ENCODE measurements around the gene IL16.

The IL16 gene

DNA sequence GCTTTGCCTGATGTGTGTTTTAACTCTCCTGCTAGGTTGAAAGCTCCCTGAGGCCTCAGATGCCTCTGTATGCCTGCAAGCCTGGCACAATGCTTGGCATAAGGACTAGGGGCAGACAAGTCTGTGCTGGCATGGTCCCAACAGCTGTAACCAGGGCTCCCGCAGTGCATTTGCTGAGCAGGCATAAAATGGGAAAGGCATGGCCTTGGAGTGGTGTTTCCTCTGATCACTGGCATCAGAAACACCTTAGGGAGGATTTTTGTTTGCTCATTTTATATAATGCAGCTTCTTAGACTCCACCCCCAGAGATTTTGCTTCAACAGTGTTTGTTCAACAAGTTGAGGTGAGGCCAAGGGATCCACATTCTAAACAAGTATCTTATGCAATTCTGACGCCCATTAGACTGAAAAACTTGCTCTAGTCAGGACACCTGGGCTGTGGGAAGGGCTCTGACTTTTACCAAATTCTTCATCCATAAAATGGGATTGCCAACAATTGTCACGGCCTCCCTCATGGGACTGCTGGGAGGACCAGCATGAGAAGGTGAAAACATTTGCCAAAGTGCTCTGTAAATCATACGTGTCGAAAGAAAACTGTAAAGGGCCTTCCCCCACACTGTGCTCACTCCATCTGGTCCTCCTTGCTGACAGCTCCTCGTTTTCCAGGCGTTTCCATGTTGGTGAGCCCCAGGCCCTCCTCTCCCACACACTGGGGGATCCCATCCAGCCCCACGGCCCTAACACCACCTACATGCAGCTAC lies 84.2 kb downstream of the IL16 start:
- DNase-seq = peak in 3 of 42 donors; percentile 9 to 40 (median 27)
- intact Hi-C loops (cut with DNase I) = no loop called here

DNA sequence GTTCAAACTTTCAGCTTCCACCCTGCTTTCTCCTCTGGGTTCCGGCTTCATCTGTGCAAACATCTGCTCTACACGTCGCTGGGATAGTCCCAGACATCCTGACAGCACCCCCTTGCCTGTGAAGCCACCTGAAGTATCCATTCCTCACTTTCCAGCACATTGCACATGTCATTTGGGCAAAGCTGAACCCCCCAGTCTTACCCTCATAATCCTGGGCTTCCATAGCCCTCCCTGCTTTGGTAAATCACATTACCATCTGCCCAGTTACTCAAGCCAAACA lies 84.7 kb downstream of the IL16 start:
- peak in 3 of 42 donors; percentile 1 to 27 (median 4) for DNase-seq
- intact Hi-C loops (cut with DNase I) = no loop called here

DNA sequence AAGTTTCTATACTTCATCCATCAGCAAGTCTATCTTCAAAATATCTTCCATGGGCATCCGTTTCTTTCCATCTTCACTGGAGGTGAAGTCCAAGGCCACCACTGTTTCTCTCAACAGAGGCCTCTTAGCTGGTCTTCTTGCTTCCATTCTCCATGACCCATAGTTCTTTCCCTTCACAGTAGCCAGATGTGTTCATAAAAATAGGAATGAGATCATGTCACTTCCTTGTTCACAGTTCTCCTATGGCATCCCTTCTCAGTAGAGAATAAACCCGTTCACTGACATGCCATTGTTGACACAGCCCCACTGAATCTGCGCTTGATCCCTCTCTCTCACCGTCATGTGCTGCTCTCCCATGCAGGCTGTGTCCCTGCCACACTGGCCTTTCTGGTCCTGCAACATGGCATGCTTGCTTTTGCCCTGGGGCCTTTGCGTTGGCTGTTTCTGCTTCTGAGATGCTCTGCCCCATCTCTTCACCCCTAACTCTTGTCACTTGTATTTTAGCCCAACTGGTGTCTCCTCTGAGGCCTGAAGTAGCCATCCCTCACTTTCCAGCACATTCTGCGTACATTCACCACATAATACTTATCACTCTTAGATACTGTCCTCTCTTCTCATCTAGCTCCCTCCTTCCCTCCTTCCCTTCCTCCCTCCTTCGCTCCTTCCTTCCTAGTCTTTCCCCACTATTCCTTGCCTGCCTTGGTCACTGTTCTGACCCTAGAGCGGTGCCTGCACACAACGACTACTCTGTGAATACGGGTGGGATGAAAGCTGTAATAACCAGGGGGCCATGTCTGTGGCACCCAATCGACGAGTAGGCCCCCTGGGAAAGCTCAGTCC lies 85.3 kb downstream of the IL16 start:
- intact Hi-C loops (cut with DNase I) = no loop called here
- peak in 4 of 42 donors; percentile 6 to 39 (median 12) for DNase-seq

DNA sequence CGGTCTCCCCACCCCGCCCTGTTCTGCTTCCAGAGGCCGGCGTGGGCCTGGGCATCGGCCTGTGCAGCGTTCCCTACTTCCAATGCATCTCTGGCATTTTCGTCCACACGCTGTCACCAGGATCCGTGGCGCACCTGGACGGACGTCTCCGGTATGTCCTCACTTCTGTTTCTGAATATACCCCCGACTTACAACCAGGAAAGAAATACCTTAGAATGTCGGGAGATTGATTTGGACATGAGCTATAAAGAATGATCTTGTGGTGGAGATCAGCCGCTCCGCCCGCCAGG lies 85.9 kb downstream of the IL16 start:
- intact Hi-C loops (cut with DNase I) = no loop called here
- DNase-seq = peak in 4 of 42 donors; percentile 3 to 31 (median 19)

DNA sequence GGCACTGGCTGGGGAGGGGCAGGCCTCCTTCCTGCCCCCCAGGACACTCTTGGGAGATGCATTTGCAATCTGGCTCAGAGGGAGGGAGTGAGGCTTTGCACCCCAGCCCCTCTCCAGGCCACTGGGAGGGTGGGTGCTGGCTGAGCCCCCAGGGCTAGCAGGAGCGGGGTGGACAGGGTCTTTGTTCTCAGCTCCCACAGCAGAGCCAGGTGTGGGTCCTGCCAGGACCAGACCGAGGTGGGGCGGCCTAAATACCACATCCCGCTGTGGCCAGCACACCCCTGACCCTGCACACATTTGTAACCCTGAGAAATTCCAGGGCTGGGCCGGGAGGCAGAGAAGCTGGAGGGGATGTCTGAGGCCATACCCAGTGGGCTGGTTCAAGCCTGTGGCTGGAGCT lies 86.2 kb downstream of the IL16 start:
- peak in 4 of 42 donors; percentile 3 to 13 (median 10) for DNase-seq
- intact Hi-C loops (cut with DNase I) = no loop called here

DNA sequence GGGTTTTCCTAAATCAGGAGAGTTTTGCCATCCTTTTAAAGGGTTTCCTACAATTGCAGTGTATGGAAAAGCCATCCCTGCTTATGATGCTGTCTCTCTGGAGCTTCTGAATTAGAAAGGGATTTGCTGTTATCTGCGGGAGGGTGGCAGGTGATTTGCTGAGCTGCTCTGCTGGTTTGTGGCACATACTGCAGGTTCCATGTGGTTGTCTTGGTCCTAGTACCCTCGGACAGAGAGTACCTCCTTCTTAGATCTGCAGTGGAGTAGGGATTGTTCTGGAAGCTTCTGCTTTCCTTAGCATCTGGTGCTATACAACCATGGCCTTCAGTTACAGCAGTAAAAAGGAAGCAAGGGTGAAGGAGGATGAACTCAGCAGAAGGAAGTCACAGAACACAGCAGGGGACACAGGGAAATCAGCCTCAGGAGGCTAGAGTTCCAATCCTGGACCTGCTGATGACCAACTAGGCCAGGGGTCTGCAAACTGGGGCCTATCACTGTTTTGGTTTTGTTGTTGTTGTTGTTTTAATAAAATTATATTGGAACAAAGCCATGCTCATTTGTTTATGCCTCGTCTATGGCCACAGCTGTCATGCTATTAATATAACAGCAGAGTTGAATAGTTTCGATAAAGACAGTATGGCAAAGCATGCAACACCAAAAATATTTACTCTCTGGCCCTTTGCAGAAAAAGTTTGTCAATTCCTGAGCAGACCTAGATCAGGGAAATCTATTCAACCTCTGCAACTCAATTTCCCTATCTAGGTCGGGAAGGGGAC lies 87.8 kb downstream of the IL16 start:
- peak in 3 of 42 donors; percentile 9 to 23 (median 21) for DNase-seq
- intact Hi-C loops (cut with DNase I) = no loop called here

DNA sequence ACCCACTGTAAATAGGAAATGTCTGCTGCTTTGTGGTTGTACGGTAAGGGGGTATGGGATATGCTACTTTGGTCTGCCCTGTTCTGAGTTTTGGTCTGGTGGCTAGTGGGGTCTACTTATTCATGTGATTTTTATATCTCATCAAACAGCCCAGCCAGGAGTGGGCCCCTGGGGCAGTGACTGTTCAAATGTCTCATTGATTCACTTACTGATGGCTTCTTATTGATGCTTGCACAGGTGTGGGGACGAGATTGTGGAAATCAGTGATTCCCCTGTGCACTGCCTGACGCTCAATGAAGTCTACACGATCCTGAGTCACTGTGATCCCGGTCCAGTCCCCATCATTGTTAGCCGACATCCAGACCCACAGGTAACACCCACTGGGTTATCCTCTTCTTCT lies 88.8 kb downstream of the IL16 start:
- peak in 1 of 42 donors; percentile 14 for DNase-seq
- intact Hi-C loops (cut with DNase I) = no loop called here

DNA sequence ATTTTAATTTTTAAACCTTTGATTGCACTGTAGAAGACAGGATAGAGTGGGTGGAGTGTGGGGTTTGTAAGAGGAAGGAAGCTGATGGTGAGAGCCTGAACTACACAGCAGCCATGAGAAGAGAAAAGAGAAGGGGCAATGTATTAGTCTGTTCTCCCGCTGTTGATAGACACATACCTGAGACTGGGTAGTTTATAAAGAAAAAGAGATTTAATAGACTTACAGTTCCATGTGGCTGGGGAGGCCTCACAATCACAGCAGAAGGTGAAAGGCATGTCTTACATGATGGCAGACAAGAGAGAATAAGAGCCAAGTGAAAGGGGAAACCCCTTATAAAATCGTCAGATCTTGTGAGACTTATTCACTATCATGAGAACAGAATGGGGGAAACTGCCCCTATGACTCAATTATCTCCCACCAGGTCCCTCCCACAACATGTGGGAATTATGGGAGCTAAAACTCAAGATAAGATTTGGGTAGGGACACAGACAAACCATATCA lies 90.0 kb downstream of the IL16 start:
- intact Hi-C loops (cut with DNase I) = no loop called here
- peak in 2 of 42 donors; percentile 12 to 49 for DNase-seq

DNA sequence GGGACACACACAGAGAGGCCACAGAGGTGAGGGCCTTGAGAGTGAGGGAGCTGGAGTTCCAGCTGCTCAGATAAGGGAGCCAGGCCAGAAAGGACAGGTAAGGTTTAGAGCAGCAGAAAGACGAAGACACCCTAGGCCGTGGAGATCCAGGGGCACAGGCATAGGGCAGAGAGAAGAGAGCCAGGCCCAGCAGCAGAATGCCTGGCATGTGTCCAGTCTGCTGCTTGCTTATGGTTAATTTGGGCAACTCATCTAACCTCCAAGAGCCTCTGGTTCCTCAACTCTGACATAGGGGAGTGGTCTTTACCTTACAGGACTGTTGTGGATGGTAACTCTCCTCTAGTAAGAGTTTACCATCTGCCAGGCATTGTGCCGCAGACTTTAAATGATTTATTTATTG lies 91.4 kb downstream of the IL16 start:
- DNase-seq = no peak
- intact Hi-C loops (cut with DNase I) = no loop called here

DNA sequence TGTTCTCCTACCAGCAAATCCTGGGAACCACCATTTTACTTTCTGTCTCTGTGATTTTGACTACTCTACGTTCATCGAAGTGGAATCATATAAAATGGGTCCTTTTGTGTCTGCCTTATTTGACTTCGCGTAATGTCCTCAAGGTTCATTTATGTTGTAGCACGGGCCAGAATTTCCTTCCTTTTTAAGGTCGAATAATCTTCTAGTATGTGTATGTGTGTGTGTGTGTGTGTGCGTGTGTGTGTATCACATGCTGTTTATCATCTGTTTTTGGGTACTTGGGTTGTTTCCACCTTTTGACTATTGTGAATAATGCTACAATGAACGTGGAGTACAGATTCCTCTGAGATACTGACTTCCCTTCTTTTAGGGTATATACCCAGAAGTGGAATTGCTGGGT lies 91.9 kb downstream of the IL16 start:
- intact Hi-C loops (cut with DNase I) = no loop called here
- DNase-seq = no peak

DNA sequence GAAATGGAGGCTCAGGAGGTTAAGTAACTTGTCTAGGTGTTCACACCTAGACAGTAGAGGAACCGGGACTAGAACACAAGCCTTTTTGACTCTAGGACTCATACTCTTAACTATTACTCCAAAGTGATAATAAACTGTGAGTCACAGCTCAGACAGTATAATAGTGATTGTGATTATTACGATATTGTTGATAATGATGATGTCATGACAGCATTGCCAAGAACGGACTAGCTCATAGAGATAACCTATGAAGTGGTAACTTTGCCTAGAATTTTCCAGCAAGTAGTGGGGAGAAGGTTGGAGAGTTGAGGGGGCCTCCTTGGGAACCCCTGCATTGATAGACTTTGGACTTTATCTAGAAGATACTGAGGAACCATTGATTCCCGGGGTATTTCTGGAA lies 93.2 kb downstream of the IL16 start:
- DNase-seq = no peak
- intact Hi-C loops (cut with DNase I) = no loop called here

DNA sequence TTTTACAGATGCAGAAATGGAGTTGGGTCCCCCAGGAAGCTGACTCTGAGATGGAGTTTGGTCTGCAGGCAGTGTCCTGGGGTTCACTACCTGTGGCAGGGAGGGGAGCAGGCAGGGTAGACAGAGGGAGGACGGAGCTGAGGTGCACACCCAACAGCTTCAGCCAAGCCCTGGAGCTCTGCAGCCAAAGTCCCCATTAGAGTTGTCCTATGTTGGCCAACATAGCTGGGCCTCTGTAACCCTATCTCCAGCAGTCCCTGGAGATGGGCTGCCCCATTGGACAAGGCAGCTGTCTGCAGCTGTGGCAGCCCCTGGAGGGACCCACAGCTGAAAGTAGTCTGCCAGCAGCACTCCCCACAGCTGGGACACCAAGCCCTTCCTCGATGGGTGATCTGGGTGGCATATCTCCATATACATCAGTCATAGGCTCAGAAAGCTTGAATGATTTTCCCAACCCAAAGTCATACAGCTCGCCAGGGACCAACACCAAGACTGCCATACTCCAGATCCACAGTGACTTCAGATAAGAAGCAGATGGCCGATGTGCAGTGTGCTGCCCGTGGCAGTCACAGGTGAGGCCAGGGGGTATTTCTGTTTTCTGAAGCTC lies 95.3 kb downstream of the IL16 start:
- intact Hi-C loops (cut with DNase I) = no loop called here
- DNase-seq = no peak

DNA sequence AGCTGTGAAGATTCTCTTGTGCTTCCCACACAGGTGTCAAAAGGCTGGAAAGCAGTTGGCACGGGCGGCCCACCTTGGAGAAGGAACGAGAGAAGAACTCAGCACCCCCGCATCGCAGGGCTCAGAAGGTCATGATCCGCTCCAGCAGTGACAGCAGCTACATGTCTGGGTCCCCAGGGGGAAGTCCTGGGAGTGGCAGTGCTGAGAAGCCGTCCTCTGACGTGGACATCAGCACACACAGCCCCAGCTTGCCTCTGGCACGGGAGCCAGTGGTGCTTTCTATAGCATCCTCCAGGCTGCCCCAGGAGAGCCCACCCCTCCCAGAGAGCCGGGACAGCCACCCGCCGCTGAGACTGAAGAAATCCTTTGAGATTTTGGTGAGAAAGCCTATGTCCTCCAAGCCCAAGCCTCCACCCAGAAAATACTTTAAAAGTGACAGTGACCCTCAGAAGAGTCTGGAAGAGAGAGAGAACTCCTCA lies 95.9 kb downstream of the IL16 start:
- intact Hi-C loops (cut with DNase I) = no loop called here
- peak in 14 of 42 donors; percentile 27 to 73 (median 45) for DNase-seq

DNA sequence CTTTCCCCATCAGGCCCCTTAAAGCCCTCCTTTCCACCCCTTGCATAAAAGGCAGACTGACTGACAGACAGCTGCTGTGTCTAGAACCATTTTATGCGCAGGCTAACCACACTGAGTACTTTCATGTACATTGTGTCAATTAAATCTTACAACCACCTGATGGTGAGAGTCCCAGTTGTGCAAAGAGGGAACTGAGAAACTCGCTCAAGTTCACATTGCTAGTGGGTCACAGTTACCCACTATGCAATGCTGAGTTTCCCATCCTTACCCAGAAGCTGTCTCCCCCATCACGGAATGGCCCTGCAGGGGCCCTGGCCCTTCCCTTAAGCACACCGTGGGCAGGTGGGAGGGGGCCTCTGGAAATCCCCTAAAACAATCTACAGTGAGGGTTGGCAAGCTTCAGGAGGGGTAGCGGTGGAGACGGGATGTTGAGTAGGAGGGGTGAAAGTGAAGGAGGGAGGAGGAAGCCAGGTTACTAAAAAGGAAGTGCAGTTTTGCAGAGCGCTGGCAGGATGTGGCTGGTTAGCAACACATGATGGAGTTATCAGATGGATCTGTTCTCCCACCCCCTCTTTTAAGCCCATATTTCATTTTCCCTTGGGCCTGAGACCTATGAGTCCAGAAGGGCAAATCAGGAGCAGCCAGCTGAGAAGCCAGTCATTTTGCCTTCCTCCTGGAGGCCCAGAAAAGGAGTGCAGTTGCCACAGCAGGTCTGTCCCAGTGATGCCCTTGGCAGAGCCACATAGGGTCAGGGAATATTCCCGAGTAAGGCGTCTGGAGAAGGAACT lies 97.2 kb downstream of the IL16 start:
- peak in 5 of 42 donors; percentile 13 to 45 (median 32) for DNase-seq
- intact Hi-C loops (cut with DNase I) = no loop called here

DNA sequence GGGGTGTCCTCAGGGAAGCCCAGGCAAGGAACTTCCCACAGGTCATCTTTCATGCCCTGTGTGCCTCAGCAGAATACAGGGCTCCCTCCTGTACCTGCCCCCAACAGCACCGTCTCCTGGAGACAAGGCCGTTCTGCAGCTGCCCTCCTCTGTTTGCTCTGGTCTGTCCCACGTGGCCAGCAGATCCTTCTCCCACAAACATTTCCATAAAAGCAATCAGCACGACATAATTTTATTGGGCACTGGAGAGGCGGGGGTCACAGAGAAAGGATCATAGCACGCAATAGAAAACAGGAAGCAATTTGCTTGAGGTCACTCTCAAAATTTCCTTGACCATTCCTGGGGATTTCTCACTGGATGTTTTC lies 97.8 kb downstream of the IL16 start:
- DNase-seq = no peak
- intact Hi-C loops (cut with DNase I) = no loop called here

DNA sequence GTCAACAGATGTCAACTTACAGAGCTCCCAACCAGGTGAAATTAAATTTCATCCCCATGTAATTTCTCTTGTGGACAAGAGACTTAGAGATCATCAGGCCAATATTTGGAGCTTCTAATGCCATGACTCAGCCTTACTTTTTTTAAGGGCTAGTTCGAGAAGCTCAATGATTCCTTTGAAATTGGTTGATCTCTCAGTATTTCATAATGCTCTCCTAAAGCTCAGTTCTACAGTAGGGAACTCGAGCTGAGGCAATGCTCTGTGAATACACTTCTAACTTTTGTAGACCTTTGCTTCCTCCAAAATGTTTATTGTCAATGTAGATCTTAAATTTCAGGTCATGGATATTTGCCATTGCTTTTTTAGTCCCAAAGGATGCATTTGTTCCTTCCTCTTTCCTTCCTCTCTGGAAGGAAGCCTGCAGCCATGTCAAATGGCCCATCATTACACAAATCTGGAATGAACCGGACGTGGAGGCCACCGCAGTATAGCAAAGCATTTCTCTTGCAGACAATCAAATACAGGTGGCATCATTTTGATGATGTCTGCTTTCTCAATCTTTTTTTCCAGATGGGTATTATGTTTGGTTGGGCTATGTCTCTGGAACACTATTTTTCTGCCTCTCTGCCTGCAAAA lies 98.9 kb downstream of the IL16 start:
- intact Hi-C loops (cut with DNase I) = no loop called here
- DNase-seq = no peak

DNA sequence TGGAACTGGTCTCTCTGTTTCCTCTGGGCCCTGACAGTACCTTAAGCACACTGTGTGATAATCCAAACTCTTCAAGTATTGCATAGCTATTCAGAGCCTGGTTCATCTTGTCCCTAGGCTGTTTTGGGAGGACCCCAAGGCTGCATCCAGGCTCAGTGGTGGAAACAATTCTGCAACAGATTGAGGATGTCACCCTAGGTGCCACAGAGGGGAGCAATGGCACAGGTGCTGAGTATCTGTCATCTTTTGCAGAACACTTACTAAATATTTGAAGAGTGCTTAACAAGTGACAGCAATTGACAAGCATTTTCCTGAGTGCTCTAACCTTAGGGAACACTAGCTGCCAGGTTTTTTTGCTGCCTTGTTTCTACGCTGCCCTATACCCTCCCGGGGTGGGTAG lies 99.5 kb downstream of the IL16 start:
- intact Hi-C loops (cut with DNase I) = no loop called here
- peak in 1 of 42 donors; percentile 22 for DNase-seq

DNA sequence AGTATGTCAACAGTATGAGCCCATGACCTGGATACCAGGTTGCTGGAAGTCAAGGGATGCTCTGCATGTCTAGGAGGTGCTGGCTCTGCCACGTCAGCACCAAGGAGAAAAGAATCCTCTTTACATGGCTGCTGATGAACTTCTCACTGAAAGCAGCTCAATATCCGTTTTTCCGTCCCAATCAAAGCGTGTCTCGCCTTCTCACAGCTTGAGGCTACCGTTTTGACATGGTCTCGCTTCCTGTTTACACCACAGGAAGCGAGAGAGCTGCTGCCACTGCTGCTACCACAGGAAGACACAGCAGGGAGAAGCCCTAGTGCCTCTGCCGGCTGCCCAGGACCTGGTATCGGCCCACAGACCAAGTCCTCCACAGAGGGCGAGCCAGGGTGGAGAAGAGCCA lies 100.0 kb downstream of the IL16 start:
- peak in 20 of 42 donors; percentile 15 to 57 (median 40) for DNase-seq
- intact Hi-C loops (cut with DNase I) = no loop called here

All from head of caudate nucleus (tissue), 42 donors.